GM19240 (cell line): Measurements from ENCODE around the gene RRAS2.

Experiments
- DNase-seq: peaks from one replicate; pipeline ENCODE4 v3.0.0; 2011; ENCODE audit warnings: low spot score; ENCODE audit not compliant: insufficient read length

Gene RRAS2

DNA sequence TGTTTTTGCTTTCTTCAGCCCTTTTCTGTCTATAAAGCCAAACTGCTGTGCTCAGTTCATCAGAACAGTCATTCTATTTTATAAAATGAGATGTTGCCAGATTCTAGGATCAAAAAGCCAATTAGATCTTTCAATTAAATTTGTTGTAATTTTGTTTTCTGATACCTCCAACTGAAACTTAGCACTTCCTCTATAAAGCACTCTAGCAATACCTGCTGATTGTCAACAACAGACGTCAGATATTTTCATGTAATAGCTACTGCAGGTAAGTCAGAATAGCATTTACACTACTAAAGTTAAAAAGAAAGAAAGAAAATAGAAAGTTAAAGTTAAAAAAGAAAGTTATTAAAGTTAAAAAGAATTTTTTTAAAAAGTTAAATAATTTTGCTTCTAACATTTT, 19.6 kb downstream of the RRAS2 start:
- no peak for DNase-seq

DNA sequence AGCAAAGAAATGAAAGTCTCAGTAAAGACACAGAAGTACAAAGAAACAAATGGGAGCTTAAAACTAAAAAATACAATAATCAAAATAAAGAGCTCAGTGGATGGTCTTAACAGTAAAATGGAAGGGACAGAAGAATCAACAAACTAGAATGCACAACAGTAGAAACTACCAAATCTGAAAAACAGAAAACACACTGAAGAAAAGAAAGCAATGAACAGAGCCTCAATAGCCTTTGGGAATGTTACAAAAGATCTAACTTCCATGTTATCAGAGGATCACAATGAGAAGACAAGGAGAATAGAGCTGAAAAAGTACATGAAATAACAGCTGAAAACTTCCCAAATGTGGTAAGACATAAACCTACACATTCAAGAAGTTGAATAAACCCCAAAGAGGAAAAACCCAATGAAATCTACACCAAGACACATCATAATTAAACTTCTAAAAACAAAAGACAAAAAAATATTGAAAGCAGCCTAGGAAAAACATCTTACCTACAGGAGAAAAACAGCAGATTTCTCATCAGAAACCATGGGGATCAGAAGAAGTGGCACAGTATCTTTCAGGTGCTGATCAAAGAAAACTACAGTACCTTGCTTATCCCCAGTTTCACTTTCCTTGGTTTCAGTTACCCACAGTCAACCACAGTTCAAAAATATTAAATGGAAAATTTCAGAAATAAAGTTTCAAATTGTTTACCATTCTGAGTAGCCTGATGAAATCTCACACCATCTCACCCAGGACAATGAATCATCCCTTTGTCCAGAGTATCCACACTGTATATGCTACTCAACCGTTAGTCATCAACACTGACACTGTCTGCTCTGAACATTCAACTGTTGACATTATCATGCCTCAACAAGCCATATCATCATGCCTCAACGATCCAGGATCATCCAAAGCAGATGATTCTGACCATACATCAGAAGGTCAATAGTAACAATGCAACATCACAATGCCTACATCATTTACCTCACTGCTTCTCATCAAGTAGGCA, 22.2 kb downstream of the RRAS2 start:
- no peak for DNase-seq

DNA sequence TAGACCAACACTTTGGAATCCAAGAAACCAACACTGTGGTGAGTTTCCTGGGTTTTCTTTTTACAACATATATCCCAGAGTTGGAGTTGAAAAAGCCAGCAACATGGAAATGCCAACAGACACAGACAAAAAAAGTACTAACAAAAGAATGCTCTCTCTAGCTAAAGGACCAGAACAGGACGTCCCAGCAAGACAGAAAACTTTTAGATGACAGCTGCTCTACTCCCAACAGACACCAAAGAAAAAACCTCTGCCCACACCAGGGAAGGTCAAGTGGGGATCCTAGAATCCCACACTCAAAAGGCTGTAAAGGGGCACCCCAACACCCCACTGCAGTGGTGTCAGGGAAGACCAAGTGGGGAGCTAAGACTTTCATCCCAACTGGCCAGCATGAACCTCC, 23.3 kb downstream of the RRAS2 start:
- DNase-seq, result no peak

DNA sequence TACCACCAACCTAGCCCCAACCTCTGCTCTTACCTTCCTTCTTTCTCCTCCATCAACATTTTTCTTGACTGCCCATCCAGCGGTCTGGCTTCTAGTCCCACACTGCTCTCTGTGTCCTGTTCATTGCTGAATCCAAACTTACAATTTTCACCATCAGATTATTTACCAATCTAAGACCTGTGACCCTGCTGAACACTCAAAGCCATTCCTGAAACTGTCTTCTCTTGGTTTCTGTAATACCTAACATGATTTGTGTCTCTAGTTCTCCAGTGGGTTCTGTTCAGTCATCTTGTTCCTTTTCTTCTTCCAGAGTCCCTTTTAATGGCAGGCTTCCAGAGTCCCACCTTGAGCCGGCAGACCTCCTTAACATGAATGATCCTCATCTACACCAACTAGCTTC, 24.1 kb downstream of the RRAS2 start:
- DNase-seq, result no peak

DNA sequence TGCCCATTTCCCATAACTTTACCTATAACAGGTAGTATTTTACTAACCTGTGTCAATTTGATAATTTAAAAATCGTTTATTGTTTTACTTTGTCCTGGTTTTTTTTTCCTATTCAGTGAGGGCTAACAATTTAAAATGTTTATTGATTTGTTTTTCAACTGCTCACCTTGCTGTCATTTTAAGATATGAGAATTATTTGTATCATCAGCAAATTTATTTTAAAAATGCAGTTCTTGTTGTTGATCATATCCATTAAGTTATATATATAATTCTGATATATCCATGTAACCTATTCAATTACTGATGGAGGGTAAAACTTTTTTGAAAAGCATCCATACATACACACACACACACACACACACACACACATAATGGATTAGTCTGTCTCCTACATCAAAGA, 24.8 kb downstream of the RRAS2 start:
- no peak for DNase-seq

DNA sequence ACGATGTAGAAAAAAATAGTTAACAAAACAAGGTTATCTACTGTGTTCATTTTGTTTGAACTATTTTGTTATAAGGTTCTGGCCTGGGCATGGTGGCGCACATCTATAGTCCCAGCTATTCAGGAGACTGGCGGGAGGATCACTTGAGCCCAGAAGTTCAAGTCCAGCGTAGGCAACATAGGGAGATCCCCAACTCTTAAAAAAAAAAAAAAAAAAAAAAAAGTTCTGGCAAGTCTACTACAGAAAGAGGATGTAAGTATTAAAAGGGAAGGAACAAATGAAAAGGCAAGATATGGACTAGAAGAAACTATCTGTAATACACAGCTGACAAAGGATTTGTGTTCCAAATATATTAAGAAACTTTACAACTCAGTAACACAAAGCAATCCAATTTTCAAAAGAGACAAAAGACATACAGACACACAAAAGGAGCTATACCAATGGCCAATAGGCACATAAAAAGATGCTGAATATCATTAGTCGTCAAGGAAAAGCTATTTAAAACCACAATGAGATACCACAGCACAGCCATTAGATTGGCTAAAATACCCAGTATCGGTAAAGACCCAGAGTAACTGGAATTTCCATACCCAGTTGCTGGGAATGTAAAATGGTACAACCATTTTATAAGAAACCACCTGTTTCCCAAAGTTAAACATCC, 27.4 kb downstream of the RRAS2 start:
- no peak for DNase-seq

DNA sequence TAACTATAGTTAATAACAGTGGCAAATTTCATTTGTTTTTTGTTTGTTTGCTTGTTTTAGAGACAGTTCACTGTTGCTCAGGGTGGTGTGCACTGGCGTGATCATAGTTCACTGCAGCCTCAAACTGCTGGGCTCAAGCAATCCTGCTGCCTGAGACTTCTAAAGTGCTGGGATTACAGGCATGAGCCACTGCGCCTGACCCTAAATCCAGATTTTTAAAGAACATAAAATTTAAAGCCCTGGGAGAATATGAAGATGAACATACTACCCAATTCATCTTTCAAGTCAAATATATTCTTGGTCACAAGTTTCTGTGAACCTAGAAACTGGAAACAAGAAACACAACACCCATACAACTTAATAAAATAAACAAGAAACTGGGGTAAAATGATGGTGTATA, 28.1 kb downstream of the RRAS2 start:
- no peak for DNase-seq

DNA sequence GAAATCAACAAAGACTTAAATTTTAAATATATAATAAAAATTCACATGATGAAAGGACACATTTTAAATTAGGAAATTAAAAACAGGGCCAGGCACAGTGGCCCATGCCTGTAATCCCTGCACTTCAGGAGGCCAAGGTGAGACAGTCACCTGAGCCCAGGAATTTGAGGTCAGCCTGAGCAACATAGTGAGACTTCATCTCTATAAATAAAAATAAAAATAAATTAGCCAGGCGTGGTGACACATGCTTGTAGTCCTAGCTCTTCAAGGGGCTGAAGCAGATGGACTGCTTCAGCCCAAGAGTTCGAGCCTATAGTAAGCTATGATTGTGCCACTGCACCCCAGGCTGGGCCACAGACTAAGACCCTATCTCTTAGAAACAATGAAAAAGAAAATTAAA, 29.3 kb downstream of the RRAS2 start:
- no peak for DNase-seq

DNA sequence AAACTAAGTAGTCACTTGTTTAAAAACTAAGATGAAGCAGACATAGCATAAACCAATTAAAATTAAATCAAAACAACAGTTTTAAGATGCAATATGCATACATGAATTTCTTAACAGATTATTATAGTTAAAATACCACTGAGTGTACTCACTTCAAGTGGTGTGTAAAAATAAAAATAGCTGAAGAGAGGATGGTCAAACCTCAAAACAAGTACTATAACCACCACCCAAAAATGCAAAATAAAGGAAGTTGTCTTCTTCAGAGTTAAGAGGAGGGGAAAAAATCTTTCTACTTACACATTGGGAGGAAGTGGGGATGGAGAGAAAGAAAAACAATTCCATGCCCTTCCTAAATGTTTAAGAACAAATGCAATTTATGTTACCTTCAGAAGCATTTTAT, 31.9 kb downstream of the RRAS2 start:
- DNase-seq, result no peak

DNA sequence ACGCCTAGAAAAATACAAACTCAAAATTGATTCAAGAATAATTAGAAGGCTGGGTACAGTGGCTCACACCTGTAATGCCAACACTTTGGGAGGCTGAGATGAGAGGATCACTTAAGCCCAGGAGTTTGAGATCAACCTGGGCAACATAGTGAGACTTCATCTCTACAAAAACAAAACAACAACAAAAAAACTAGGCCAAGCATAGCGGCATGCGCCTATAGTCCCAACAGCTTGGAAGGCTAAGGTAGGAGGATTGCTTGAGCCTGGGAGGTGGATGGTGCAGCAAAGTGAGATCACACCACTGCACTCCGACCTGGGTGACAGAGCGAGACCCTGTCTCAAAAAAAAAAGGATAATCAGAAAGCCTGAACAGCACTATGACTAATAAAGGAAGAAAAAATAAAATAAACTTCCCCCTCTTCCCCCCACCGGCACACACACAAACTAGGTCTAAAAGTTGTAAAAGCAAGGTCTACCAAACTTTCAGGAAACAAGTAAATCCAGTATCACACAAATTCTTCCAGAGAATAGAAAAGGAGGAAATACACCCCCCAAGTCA, 35.8 kb downstream of the RRAS2 start:
- no peak for DNase-seq

DNA sequence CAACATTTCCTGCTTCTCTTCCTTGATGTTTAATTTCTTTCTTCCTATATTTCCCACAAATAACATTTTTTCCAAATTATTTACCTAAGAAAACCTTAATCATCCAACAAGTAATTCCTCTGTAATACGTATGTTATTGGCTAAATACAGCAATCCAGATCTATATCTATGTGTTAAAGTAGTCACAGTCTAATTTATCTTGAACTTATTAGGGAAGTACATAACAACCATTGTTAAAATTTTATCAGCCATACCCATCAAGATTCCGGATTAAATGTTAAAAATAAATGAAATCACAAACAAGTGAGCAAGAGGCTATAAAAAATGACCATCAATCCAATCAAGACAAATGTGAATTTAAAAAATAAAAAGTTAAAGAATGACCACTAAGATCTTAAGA, 36.5 kb downstream of the RRAS2 start:
- no peak for DNase-seq

DNA sequence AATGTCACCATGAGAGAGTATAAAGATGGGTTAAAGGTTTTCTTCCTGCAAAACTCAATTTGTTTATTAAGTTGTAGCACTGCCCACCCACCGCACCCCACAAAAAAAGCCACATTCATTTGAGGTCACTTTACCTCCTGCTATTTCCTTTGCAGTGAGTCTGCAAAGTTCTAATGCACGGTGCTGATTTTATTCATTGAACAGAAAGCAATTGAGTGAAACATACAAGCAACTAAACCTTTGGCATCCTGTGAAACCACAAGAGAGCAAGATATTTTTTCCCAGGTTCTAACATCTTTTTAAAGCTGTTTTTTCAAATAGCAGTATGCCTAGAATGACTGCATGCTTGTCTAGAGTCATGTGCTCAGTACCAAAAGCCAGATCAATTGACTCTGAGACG, 39.0 kb downstream of the RRAS2 start:
- DNase-seq, result no peak

DNA sequence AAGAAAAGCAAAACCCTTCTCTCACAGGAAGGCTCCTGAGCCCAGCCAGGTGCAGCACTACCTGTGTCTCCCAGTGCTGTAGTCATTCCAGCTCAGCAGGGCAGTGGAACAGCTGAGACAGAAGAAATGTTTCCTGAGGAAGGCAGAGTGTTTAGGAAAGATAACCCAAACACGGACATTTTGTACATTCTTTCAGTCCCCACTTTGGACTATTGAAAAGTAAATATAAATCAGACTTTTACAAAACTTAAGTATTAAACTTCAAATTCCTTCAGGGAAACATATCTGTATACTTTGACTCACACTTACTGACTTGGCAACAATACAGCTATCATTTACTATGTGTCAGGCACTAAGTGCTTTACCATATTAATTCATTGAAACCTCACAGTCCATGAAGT, 40.4 kb downstream of the RRAS2 start:
- no peak for DNase-seq

DNA sequence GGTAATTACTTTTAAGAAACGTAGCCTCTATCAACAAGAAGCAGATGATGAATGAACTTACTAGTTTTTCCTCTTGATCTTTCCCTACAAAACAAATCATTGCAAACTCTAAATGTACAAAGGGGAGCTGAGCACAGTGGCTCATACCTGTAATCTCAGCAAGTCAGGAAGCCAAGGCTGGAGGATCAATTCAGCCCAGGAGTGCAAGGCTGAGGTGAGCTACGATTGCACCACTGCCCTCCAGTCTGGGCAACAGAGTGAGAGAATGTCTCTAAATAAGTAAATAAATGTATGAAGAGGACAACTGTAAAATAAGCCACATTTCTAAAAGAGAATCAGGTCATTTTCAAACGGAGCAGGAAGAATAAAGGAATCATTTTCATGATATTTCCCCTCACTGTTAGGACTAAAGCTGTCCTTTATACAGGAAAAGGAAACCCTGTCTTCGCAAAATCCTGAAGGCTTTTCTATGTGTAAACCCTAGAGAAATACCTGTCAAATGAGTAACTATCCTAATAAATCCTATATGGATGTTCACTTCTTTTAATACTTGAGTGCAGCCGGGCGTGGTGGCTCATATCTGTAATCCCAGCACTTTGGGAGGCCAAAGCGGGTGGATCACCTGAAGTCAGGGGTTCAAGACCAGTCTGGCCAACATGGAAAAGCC, 41.2 kb downstream of the RRAS2 start:
- DNase-seq, result no peak

DNA sequence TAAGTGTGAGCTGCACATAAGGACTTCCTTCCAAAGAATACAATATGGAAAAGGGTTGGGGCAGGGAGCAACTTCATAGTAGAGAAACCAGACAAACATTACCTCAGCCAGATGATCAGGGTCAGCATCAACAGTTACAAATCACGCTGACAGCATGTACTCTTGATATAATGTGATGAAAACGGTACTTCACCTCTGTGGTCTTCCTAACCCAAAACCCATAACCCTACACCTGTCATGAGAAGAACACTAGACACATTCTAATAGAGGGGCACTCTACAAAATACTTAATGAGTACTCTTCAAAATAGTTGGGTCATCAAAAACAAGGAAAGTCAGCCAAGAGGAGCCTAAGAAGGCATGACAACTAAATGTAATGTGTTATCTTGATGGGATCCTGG, 43.9 kb downstream of the RRAS2 start:
- DNase-seq, result no peak

DNA sequence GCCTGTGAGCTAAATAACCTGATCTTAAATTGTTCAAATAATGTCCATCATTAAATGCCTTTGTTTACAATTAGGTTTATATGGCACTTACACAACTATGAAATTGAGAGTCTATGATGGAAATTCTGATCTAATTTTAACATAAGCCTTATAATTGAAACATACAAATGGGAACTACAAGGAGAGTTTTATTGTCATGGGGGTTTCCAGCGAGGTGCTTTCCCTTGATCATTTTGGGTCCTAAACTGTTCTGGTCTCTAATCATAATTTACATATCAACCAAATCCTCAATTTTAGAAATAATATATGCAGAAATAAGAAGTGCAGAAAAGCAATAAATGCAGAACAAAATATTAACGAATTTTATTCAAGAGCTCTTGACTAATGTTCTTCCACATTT, 44.9 kb downstream of the RRAS2 start:
- no peak for DNase-seq

DNA sequence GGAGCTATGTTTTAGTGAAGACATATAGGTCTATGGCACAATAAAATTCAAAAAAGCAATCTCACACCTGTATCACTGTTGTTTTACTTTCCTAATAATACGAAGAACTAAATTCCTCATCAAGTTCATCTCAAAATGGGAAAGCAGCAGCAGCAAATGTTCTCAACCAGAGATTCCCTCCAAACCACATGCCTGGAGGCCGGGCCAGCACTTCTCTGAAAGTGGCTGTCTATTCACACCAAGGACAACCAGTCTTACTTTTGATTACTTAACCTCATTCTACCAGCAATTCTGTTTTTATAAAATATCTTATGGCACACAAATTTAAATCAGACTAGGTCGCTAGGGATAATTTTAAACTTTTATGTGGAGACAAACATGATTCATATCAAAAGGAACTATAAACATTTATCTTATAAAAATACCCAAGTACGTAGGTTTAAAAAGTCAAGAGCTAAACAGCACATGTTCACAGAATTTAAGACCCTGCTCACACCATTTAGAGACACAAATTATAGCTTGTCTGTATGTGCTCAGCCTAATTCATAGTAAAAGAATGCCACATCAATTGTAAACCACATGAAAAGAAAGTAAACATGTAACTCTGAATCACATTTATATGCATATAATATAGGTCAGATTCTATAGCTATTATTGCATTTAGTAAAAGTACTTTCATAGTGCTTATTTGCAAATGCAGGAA, 46.1 kb downstream of the RRAS2 start:
- DNase-seq, result no peak

DNA sequence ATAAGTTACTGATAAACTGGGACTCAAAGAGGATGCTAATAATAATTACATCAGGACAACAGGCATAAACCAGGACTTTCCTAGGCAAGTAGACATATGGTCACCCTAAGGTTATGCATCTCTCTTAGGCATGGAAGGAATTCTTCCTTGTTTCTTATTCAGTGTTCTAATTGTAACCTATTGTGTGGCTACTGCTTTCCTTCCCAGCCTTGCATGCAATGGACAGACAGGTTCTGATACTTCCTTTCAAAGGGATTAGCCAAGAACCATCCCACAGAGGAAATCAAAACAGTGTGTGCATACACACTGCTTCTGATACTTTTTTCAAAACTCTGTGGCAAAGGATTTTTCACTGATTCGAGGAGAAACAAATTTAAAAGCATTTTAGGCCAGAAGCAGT, 48.3 kb downstream of the RRAS2 start:
- no peak for DNase-seq

DNA sequence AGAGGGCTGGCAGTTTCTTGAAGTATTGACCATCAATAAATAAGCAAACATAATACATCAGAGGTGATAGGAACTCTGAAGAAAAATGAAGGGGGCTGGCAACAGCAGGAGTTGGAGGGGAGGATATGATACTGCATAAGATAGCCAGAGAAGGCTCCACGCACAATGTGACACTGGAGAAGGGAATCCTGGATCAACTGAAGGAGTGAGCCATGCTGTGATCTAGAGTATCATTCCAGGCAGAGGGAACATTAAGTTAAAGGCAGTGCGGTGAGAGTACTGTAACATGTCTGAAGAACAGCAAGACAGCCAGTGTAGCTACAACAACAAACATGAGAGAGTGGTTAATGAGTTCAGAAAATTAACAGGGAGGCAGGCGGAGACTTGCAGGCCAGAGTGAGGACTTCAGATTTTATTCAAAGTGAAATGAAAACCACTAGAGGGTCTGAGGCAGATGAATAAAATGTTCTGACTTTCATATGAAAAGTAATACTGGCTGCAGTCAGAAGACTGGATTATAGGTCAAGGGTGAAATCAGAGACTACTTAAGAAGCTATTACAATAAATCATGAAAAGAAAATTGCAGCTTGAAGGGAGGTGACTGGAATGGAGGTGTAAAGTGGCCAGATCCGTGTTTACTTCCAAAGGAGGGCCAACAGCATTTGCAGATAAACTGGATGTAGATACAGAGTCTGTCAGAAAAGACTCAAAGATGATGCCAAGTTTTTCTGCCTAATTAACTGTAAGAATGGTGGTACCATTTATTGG, 49.4 kb downstream of the RRAS2 start:
- DNase-seq, result no peak

DNA sequence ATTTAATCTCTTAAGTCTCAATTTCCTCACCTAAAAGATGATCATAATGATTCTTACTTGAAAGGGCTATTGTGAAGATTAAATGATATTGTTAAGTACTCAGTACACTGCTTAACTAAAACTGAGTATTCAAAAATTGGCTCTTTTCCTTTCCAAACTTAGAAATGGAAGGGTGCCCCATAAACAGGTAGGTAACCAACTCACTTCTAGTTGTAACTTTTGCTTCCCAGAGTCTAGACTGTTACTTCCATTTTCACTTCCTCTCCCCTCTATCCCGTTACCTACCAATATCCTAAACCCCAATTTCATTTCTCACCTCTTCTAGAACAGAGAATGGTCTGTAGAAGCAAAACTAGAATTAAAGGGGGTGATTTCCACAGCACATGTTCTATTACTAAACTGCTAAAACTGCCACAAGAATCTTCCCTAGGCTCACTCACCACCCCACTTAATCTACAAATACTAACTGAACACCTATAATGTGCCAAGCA, 50.0 kb downstream of the RRAS2 start:
- DNase-seq, result no peak
